ENCODE data around the gene NCOR1. TPM values are rescaled to one million over a fixed set of nuclear protein-coding genes. Genes with fewer than 3 reads are reported as not detected.

NCOR1 gene
- total RNA-seq, 2 experiments from 2014 or later = 122 to 131 TPM

GRCh38 chr17:16106161-16106891 is 109.0 kb downstream of the NCOR1 start:
- Mint-ChIP-seq H3K27ac (no peak overlapping the region), H3K36me3 (peaks cover 28% of the 10 kb centered on the region), H3K27me3 (no peaks in the 10 kb centered on the region), H3K9me3 (no peaks in the 10 kb centered on the region), H3K4me1 (peaks cover 2% of the 10 kb centered on the region), H3K4me3 (no peak overlapping the region)
- DNase-seq = no peak

- peaks cover 4% of the 10 kb centered on the region for H3K4me1 Mint-ChIP-seq
- H3K27me3 Mint-ChIP-seq = no peaks in the 10 kb centered on the region
- H3K4me3 Mint-ChIP-seq = no peak overlapping the region
- no peak for DNase-seq
- H3K36me3 Mint-ChIP-seq = peaks cover 31% of the 10 kb centered on the region
- no peak overlapping the region for H3K27ac Mint-ChIP-seq
- H3K9me3 Mint-ChIP-seq = no peaks in the 10 kb centered on the region
Measured at GRCh38 chr17:16104189-16104588, 111.1 kb downstream of the NCOR1 start.

- peak overlapping the region; percentile 38 for H3K27ac Mint-ChIP-seq
- peaks cover 4% of the 10 kb centered on the region for H3K4me1 Mint-ChIP-seq
- no peaks in the 10 kb centered on the region for H3K9me3 Mint-ChIP-seq
- peaks cover 36% of the 10 kb centered on the region for H3K36me3 Mint-ChIP-seq
- DNase-seq = no peak
- H3K4me3 Mint-ChIP-seq = no peak overlapping the region
- H3K27me3 Mint-ChIP-seq = no peaks in the 10 kb centered on the region
Measured at GRCh38 chr17:16101440-16101839, 113.9 kb downstream of the NCOR1 start.

- no peak overlapping the region for H3K4me3 Mint-ChIP-seq
- no peaks in the 10 kb centered on the region for H3K27me3 Mint-ChIP-seq
- DNase-seq = no peak
- H3K4me1 Mint-ChIP-seq = peaks cover 4% of the 10 kb centered on the region
- H3K27ac Mint-ChIP-seq = no peak overlapping the region
- H3K9me3 Mint-ChIP-seq = no peaks in the 10 kb centered on the region
- peaks cover 37% of the 10 kb centered on the region for H3K36me3 Mint-ChIP-seq
Measured at GRCh38 chr17:16100737-16101400, 114.5 kb downstream of the NCOR1 start.

- H3K9me3 Mint-ChIP-seq = no peaks in the 10 kb centered on the region
- no peak for DNase-seq
- H3K36me3 Mint-ChIP-seq = peaks cover 36% of the 10 kb centered on the region
- H3K27ac Mint-ChIP-seq = no peak overlapping the region
- peaks cover 4% of the 10 kb centered on the region for H3K4me1 Mint-ChIP-seq
- no peaks in the 10 kb centered on the region for H3K27me3 Mint-ChIP-seq
- H3K4me3 Mint-ChIP-seq = no peak overlapping the region
Measured at GRCh38 chr17:16091773-16092172, 123.6 kb downstream of the NCOR1 start.

GRCh38 chr17:16086957-16087356 is 128.4 kb downstream of the NCOR1 start:
- no peak overlapping the region for H3K4me3 Mint-ChIP-seq
- peaks cover 39% of the 10 kb centered on the region for H3K36me3 Mint-ChIP-seq
- H3K27me3 Mint-ChIP-seq = no peaks in the 10 kb centered on the region
- H3K9me3 Mint-ChIP-seq = no peaks in the 10 kb centered on the region
- peak overlapping the region; percentile 13 for H3K27ac Mint-ChIP-seq
- H3K4me1 Mint-ChIP-seq = peaks cover 13% of the 10 kb centered on the region
- no peak for DNase-seq

- no peak for DNase-seq
- peaks cover 14% of the 10 kb centered on the region for H3K4me1 Mint-ChIP-seq
- H3K27ac Mint-ChIP-seq = no peak overlapping the region
- no peak overlapping the region for H3K4me3 Mint-ChIP-seq
- no peaks in the 10 kb centered on the region for H3K27me3 Mint-ChIP-seq
- H3K9me3 Mint-ChIP-seq = no peaks in the 10 kb centered on the region
- peaks cover 41% of the 10 kb centered on the region for H3K36me3 Mint-ChIP-seq
Measured at GRCh38 chr17:16085066-16085699, 130.2 kb downstream of the NCOR1 start.

- Mint-ChIP-seq H3K27me3 (no peaks in the 10 kb centered on the region), H3K36me3 (peaks cover 50% of the 10 kb centered on the region), H3K4me3 (no peak overlapping the region), H3K27ac (no peak overlapping the region), H3K9me3 (no peaks in the 10 kb centered on the region), H3K4me1 (peaks cover 14% of the 10 kb centered on the region)
- DNase-seq = no peak
Measured at GRCh38 chr17:16083223-16083622, 132.1 kb downstream of the NCOR1 start.

- no peak for DNase-seq
- no peak overlapping the region for H3K27ac Mint-ChIP-seq
- H3K36me3 Mint-ChIP-seq = peaks cover 50% of the 10 kb centered on the region
- H3K9me3 Mint-ChIP-seq = no peaks in the 10 kb centered on the region
- H3K4me3 Mint-ChIP-seq = no peak overlapping the region
- peaks cover 8% of the 10 kb centered on the region for H3K4me1 Mint-ChIP-seq
- H3K27me3 Mint-ChIP-seq = no peaks in the 10 kb centered on the region
Measured at GRCh38 chr17:16081507-16082087, 133.7 kb downstream of the NCOR1 start.

- no peaks in the 10 kb centered on the region for H3K9me3 Mint-ChIP-seq
- peaks cover 43% of the 10 kb centered on the region for H3K36me3 Mint-ChIP-seq
- DNase-seq = no peak
- H3K27me3 Mint-ChIP-seq = no peaks in the 10 kb centered on the region
- H3K4me1 Mint-ChIP-seq = peaks cover 4% of the 10 kb centered on the region
- H3K4me3 Mint-ChIP-seq = no peak overlapping the region
- H3K27ac Mint-ChIP-seq = no peak overlapping the region
Measured at GRCh38 chr17:16080366-16080765, 135.0 kb downstream of the NCOR1 start.

GRCh38 chr17:16075949-16076348 is 139.4 kb downstream of the NCOR1 start:
- H3K27ac Mint-ChIP-seq = no peak overlapping the region
- no peaks in the 10 kb centered on the region for H3K27me3 Mint-ChIP-seq
- peaks cover 21% of the 10 kb centered on the region for H3K36me3 Mint-ChIP-seq
- H3K4me1 Mint-ChIP-seq = no peaks in the 10 kb centered on the region
- DNase-seq = no peak
- H3K9me3 Mint-ChIP-seq = no peaks in the 10 kb centered on the region
- no peak overlapping the region for H3K4me3 Mint-ChIP-seq

- H3K9me3 Mint-ChIP-seq = no peaks in the 10 kb centered on the region
- H3K27ac Mint-ChIP-seq = no peak overlapping the region
- H3K4me3 Mint-ChIP-seq = no peak overlapping the region
- no peak for DNase-seq
- H3K36me3 Mint-ChIP-seq = peaks cover 17% of the 10 kb centered on the region
- H3K27me3 Mint-ChIP-seq = no peaks in the 10 kb centered on the region
- H3K4me1 Mint-ChIP-seq = no peaks in the 10 kb centered on the region
Measured at GRCh38 chr17:16074423-16074822, 140.9 kb downstream of the NCOR1 start.

- no peaks in the 10 kb centered on the region for H3K9me3 Mint-ChIP-seq
- H3K27ac Mint-ChIP-seq = no peak overlapping the region
- no peak overlapping the region for H3K4me3 Mint-ChIP-seq
- peaks cover 19% of the 10 kb centered on the region for H3K36me3 Mint-ChIP-seq
- H3K27me3 Mint-ChIP-seq = no peaks in the 10 kb centered on the region
- peaks cover 2% of the 10 kb centered on the region for H3K4me1 Mint-ChIP-seq
- no peak for DNase-seq
Measured at GRCh38 chr17:16073845-16074244, 141.5 kb downstream of the NCOR1 start.

- peaks cover 15% of the 10 kb centered on the region for H3K36me3 Mint-ChIP-seq
- H3K27ac Mint-ChIP-seq = no peak overlapping the region
- no peaks in the 10 kb centered on the region for H3K27me3 Mint-ChIP-seq
- no peak for DNase-seq
- no peak overlapping the region for H3K4me3 Mint-ChIP-seq
- no peaks in the 10 kb centered on the region for H3K9me3 Mint-ChIP-seq
- H3K4me1 Mint-ChIP-seq = peaks cover 8% of the 10 kb centered on the region
Measured at GRCh38 chr17:16072031-16072430, 143.3 kb downstream of the NCOR1 start.

GRCh38 chr17:16068323-16068722 is 147.0 kb downstream of the NCOR1 start:
- no peak for DNase-seq
- H3K4me1 Mint-ChIP-seq = peaks cover 12% of the 10 kb centered on the region
- peaks cover 16% of the 10 kb centered on the region for H3K36me3 Mint-ChIP-seq
- no peak overlapping the region for H3K4me3 Mint-ChIP-seq
- no peaks in the 10 kb centered on the region for H3K9me3 Mint-ChIP-seq
- H3K27ac Mint-ChIP-seq = peak overlapping the region; percentile 35
- no peaks in the 10 kb centered on the region for H3K27me3 Mint-ChIP-seq
